Activated gamma-delta T cell treated with Interleukin-2 at 50 U/mL for 16 hours (primary cell): ENCODE measurements around the gene CDK6.
"Not testable (repeated sequence)": the region's sequence is repeated elsewhere in the genome, so short reads cannot be mapped to it uniquely, and the experiment has no call there.

Experiments
- DNase-seq: peaks from one replicate; pipeline ENCODE4 v3.0.0-alpha.2; 2020

Gene CDK6

DNA sequence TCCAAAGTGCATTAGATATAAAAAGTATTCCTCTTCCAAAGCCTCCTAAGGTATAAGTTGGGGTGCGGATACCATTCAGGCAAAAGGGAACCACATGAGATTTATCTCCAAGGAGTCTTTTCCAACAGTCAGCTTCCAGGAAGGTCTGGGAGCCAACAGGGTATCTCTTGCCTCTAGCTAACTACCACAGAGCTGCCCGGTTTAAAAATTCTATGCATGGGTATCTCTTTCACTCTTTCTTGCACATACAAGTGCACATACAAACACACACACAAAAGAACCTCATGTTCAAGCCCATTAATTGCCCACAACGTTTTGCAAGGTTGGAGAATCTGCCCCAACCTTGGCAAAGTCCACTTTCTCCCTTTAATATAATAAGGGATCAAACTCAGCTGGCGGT is 80.7 kb downstream of the CDK6 start:
- no peak for DNase-seq

DNA sequence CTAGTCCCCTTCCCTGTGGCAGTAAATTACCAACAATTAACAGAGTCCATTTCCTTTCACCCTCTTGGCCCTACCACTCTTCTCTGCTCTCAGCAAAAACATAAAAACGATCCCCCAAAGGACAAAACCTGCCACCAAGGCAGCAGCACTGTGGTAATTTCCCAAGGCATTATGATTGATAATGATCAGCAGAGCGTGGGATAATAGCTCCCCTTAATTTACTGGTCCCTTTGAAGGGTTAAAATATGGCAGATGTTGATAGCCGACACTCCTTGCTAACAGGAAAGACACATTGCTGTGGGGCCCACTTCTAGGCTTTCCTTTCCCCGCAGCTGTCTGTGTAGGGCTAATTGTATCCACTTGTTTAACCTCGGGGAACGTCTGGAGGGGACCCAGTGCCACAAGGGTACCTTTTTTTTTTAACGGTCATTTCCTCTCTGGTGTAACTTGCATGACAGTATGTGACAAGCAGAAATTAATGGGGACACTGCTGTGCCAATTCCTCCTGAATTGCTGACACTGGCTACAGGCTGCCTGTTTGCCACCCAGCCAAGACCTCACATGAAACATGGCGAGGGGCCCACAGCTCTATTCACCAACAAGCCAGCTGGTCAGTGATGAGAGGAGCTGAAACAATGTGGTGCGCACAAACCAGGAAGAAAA is 81.3 kb downstream of the CDK6 start:
- DNase-seq: no peak

DNA sequence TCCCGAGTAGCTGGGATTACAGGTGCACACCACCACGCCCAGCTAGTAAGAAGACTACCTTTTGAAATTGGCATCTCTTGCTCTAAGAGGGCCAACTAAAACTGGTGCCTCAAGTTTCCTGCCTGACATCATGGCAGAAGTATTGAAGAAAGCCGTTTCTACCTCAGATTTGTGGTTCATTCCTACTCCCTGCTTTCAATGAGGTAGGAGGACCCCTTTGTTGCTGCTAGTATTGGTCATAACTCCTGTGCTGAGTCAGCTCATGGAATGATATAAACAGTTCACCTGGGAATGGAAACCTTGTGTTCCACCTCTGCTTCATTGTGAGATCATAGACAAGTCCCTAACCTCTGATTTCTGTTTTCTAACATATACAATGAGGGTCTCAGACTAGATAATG is 82.8 kb downstream of the CDK6 start:
- no peak for DNase-seq

DNA sequence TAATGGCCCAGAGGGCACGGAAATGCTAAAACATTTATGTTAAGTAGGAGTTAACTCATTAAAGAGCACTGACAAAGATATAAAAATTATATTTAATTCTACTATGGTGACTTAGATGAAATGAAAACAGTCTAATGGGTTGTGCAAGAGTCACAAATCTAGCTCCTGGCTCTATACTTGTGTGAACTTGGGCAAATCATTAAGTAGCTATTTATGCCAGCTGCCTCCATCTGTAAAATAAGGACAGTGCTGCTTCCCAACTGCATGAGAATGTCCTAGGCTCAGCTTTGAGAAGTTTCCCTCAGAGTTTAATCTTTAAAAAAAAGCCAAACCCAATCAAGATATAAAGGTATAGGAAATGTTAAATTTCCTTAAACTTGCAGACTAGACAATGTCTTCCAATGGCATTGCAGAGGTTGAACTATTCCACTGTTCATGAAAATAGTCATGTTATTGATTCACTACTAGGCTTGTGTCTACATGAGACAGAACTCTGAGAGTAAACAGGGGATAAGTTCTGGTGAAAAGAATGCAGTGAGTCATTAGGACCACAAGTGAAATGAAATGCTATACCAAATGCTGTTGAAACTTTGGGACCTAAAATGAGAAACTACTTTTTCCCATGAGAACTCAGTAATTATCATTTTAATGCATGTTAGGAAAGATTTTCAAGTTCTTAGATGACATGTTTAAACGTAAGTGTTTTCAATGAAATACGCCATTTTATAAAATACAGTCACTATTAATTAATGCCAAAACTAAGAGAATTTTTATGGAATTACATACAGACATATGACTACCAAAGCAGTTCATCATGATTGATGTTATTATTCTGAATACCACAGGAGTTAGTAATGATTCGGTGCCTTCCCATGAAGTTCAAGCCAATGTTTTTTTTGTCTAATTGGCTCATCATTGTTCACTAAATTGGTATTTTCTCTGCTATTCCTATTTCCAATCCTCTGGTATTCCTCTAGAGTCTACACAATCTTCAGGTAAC is 84.2 kb downstream of the CDK6 start:
- DNase-seq: no peak

DNA sequence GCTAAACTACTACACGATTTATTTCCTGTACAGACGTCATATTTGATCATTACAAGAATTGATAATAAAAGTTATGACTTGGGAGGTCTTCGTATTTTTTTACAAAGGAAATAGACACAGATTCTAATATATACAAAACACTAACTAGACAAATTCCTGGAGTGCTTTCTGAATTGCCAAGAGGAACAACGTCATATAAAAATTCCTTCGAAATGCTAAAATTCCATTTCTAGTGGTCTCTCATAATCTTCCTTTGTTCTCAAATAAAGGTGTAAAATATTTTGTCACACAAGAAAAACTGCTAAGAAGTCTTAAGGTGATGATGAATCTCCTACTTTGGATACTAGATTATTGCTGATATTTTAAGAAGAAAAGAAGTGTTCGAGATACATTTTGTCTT is 85.4 kb downstream of the CDK6 start:
- DNase-seq: no peak

DNA sequence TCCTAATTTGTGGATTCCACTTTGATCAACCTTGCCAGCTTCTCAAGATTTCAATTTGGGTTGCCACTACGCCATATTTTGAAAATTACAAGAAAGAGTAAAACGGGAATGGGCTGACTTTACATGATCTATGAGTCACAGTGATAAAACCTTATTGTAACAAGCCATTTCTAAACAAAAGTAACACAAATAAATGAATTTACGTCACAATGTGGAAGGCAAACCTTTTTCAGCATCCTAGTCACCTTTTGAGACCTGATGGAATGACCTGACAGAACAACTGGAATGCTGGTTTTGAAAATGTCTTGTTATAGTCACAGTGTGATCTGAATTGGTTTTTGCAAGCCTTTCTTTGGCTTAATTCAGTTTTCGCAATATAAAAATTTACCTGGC is 85.9 kb downstream of the CDK6 start:
- DNase-seq: no peak

DNA sequence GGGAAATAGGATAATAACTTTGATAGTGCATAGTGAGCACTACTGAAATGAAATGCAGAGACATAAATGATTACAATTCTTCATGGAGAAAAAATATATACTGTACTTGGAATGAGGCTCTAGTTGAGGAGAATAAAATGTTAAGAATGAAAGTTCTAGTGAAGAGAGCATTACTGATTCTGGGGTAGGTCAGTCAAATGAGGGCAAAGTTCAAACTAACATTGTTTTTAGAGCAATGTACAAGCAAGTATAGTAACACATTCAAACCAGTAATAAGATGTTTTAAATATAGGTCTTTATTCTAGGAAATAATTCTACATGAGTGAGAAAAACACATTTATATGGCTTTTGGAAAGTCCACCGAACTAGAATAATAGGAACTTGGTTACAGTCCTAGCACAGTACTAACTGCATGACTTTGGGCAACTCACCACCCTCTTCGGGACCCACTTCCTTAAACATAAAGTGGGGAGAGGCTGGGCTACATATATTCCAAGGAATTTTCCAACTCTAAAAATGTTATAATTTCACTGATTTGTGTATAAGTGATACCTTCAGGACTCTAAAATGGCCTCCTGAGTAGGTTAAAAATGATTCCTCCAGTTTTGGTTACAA is 86.4 kb downstream of the CDK6 start:
- no peak for DNase-seq

DNA sequence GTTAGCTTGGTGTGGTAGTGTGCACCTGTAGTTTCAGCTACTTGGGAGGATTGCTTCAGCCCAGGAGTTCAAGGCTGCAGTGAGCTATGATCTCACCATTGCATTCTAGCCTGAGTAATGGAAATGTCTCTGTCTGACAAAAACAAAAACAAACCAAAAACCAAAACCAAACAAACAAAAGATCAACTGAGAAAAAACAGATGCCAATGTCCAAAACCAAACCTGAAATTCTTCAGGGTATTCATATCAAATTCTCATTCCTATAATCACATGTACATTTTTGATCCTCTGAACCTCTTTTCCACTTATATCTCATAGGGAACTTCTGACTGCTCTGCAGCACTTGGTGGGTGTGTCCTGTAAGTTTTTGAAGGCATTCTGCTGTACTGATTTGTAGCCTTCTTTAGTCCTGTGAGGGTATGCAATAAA is 87.0 kb downstream of the CDK6 start:
- DNase-seq: no peak

DNA sequence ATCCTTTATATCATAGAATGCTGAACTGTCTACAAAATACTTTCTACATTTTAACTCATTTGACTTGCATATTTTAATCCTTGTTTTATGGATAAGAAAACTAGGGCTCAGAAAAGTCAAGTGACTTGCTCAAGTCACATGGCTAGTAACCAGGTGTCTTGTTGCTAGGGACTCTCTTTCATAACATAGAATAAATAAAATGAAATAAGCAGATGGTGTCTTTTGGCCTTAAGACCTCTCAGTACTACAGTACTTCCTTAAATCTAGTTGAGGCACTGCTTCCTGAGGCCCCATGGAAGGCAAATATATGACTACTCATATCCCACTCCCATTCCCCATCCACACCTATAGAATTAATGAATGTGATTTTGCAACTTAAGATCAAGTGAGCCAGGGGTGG is 87.9 kb downstream of the CDK6 start:
- no peak for DNase-seq

DNA sequence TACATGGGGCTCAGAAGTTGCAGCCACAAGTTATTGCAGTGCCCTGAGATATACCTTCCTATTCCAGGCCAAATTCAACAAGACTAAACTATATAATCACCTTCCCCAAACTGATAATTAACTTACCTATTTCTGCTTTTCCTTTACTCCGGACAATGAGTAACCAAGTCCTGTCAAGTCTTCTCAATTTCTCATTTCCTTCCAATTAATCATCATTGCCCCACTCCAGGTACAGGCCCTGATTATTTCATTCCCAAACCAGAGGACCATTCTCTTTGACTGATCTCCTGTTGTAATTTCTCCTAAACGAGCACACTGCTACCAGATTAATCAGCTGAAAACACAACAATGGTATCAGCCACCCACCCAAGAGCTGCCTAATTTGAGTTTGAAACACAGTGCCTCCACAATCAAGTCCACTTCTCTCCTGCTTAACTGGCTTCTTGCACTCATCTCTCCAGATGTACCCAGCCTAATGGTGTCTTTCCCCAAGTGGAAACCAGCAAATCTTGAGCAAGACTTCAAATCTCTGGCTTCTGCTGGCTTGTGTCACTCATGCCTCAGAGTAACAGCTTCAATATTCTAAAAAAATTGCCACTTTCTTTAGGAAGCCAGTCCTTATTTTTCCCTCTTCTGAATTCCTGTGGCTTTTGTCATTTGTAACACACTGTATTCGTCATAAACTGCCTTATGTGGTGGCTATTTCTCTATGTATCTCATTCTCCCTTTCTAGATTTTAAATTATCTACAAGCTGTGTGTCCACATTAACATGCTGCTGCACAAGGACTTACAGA is 89.1 kb downstream of the CDK6 start:
- no peak for DNase-seq

DNA sequence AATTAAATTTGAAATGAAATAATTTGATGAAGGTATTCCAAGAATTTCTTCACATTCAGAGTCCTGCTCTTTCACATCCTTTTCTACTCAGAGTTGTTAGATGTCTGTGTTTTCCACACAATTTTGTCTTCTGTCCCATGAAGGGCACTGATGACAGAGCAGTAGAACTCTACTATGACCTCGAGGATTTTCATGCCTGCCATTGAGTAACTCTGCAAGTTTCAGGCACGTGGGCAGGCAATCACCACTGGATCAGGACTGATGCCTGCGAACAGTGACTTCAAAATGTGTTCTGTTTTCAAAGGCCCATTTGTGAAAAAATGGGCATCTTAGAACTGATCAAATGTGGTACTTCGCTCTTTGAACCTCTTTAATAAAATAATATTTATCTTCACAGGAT is 91.1 kb downstream of the CDK6 start:
- DNase-seq: no peak

DNA sequence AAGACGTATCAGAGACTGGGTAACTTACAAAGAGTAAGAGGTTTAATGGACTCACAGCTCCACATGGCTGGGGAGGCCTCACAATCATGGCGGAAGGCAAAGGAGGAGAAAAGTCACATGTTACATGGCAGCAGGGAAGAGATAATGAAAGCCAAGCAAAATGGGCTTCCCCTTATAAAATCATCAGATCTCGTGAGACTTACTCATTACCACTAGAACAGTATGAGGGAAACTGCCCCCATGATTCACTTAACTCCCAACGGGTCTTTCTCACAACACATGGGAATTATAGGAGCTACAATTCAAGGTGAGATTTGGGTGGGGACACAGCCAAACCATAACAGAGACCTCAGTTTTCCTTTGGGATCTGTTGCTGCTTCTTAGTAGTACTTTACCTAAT is 92.2 kb downstream of the CDK6 start:
- DNase-seq: not testable (repeated sequence)

DNA sequence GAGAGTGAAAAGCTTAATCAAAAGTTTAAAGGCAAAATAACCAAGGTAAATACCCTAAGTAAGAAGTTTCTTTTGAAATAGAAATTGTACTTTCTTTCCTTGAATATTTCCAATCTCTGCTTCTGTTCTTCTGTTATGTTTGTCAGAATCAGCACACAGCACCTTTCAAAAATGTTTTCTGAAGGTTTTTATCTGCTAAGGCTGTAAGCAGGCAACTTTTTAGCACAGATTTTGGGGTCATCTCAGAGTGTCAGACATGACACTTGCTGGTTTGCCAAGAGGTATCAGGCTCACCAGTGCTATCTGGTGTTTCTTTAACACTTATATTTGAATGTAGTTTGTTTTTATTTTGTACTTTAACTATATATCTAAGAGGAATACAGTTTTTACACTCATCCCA is 94.2 kb downstream of the CDK6 start:
- DNase-seq: no peak

DNA sequence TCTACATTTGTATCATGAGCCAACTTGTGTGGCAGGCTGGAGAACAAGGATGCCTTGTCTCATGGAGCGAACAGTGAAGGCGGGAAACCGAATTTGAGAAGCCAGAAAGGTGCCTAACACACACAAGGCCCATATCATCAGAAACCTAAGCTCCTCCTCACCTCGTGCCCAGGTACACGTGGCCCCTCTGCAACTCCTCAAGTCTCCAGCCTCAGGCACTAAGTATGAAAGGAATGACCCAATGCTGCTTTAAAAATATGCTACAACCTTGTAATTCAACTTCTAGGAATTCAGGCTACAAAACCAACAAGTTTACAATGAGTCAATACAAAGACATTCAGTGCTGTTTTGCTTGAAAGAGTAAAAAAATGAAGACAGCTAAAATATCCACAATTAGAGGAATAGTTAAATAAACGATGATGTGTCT is 95.7 kb downstream of the CDK6 start:
- DNase-seq: no peak

DNA sequence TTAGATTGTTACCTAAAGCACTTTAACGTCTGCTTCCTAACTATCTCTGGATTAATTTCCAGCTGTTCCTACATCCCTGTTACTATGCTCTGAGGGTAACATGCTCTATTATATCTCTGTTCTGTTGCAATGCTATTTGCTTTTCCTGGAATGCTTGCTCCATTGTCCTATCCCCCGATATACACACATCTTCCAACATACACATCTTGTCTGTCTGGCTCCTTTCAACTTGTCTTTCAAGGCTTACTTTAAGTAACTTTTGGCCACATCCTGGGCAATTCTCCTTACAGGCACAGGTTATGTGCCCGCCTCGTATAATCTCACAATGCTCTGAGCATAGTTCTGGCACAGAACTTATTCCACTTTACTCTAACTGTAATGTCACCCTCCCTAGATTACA is 96.2 kb downstream of the CDK6 start:
- DNase-seq: no peak

DNA sequence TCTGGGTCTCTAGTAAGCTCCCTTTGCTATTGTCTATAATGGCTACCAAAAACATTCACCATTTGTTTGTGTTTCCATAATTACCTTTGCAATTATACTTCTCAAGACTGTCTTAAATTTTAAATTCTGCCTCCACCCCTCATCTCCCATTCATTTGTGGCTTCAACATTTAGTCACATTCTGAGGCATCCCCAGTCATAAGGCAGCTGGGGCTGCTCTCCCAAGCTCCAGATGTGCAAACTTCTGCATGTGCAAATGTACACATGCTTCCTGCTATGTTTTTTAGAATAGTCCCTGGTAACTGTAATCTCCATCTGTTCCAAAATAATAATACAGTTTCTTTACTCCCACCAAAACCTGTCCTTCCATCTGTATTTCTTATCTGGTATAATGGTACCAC is 97.3 kb downstream of the CDK6 start:
- DNase-seq: no peak

DNA sequence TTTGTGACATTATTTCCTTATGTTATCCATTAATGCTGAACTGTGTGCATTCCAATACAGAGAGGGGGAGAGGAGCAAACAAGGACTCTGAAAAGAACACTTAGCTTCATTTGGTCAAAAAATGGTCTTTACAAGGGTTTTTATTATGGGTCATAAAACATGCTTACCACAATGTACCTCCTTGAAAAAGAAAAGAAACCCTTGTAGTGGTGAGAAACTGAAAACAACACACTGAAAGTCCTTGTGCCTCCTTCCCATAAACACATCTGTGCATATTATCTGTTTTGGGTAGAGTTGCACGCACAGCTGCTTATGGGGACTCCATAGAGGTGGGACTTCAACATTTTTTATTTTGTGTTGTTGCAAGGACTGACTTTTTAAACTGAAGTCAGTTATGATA is 98.7 kb downstream of the CDK6 start:
- DNase-seq: no peak

DNA sequence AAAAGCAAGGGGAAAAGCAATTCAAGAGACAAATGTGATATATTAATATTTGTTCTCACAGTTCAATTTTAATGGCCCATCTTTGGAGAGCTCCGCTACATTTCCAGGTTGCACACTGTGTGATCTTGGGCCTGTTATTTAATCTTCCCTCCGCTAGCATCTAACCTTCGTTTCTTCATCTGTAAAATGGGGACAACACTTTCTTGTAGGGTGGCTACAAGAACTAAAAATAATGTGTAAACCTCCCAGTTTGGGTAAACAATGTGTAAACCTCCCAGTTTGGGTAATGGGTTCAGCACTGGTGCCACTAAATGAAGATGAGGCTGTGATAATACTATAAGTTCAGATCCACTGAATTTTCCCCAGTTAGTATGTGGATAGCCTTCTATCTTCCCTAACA is 99.5 kb downstream of the CDK6 start:
- no peak for DNase-seq

DNA sequence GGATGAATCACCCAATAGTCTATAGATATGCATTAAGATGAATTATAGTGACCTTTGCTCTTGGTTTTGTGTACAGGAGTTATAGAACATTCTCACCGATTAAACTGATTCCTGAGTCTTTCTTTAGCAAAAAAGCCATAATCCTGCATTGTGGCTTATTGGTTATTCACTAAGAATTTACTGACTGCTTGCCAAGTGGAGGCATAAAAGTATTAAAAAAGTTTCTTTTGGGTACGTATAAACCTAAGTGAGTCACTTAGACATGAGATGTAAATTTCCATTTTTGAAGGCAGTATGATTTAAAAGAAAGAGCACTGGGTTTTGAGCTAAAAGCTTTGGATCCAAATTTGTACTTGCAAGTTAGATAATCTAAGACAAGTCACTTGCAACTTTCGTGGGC is 100.7 kb downstream of the CDK6 start:
- no peak for DNase-seq

DNA sequence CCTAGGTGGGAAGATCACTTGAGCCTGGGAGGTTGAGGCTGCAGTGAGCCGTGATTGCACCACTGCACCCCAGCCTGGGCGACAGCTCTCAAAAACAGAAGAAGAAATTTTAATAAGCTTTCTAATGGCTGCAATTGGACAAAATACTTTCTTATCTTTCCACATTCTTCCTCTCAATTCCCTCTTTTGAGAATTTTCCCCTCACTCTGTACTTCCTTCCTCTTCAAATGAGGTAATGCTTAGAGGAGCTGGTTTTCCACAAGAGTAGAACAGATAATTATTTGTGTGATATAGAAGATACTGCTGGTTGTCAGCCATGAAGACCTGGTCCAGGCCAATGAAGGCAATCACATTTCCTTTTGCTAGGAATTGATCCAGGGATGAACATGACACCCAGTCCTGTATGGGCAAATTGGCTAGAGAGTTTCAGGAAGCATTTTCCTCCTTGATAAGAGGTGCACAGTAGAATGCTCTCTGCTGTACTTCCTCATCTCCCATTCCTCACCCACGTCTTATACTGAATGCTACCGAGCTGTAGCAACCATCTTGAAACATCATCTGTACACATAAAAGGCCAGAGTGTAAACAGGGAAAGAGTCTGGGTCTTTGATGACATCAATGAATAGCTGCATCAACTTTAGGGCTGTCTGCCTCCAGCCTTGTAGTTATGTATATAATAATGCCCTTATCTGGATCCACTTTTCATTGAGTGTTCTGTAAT is 103.9 kb downstream of the CDK6 start:
- DNase-seq: no peak

DNA sequence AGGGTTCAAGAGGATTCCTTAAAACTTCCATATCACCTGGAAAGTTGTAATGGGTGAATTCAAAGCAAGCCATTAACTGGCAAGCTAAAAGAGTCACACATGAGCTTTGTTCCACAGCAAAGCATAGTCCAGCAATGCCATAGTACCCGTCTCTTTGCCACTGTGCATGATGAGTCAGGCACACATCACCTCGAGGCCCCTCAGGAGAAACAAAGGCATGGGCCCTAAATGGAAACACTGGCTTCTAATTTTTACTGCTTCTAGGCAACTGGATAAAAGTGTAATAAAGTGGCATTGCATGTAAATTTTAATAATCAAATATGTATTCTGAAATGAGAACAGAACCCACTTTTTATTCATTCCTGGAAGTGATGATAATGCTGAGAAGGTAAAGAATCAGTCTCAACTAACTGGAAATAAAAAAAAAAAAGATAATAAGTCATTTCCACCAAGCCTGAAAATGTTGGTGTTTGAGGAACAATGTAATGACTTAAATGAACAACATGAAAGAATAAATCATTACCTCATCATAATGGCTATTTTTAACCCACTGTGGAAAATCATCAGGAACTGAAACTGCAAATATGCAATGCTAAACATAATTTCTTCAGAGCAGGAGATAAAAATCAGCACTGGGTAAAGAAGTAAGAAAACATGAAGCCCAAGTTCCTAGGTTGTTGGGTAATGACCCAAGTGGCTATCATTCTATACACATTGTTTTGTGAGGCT is 104.9 kb downstream of the CDK6 start:
- no peak for DNase-seq

DNA sequence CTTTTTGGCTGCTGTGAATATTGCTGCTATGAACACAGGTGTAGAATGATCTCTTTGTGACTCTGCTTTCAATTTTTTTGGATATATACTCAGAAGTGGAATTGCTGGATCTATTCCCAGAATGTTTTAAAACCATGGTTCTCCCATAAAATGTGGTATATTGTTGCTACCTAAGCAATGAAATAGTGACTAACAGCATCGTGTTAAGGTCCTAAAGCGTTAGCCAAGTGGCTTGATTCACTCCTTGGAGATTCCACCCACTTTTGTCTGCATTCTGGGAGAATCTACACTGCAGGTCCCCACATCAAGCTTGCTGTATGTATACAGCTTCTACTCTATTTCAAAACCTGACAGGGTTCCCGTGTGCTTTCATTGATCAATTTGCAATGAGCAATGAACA is 105.6 kb downstream of the CDK6 start:
- DNase-seq: no peak
